Activated CD4-positive, alpha-beta T cell treated with anti-CD3 and anti-CD28 coated beads, Interleukin-2, amount 50 U/mL, for 24 hours (primary cell): Measurements from ENCODE around the gene PPP2R5A.
"Not testable (repeated sequence)": the region's sequence is repeated elsewhere in the genome, so short reads cannot be mapped to it uniquely, and the experiment has no call there.

ENCODE experiments used
- DNase-seq, 2 donors: peaks; one replicate each; pipeline ENCODE4 v3.0.0-alpha.2; 2020; ENCODE audit warnings: low read depth in 1 of 2, low spot score in 1 of 2

Gene PPP2R5A

GRCh38 chr1:212295579-212295978 is 10.4 kb downstream of the PPP2R5A start:
- DNase-seq: no peak

DNA sequence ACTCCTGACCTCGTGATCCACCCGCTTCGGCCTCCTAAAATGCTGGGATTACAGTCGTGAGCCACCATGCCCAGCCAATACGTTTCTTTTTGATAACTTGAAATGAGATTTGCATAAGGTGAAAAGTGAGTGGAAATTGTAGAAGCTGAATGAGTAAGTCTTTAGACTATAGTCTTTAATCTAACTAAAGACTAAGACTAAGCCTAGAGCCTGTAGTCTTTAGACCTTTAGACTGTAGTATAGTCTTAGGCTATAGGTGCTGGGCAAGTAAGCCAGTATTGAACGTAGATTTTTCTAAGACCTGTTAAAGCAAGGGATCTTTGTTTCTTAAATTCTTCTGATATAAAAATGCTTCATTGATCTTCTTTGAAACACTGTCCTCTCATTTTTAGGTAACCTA is 12.1 kb downstream of the PPP2R5A start:
- no peak for DNase-seq

GRCh38 chr1:212301580-212301979 is 16.4 kb downstream of the PPP2R5A start:
- DNase-seq: no peak

DNA sequence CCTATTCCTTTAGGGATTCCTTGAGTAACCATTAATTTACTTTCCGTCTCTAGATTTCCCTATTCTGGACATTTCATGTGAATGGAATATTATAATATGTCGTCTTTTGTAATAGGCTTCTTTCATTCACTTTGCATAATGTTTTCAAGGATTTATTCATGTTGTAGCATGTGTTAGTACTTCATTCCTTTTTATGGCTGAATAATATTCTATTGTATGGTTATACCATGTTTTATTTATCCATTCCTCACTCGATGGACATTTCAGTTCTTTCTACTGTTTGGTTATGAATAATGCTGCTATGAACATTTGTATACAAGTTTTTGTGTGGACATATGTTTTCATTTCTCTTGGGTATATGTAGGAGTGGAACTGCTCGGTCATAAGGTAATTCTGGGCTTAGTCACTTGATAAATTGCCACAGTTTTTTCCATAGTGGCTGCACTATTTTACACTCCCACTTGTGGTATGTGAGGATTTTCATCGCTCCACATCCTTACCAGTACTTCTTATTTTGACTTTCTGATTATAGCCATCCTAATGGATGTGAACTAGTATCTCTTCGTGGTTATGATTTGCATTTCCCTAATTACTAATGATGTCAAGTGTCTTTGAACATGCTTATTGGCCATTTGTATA is 17.7 kb downstream of the PPP2R5A start:
- DNase-seq: no peak

- no peak for DNase-seq
Observed at GRCh38 chr1:212305342-212305741, 20.1 kb downstream of the PPP2R5A start.

DNA sequence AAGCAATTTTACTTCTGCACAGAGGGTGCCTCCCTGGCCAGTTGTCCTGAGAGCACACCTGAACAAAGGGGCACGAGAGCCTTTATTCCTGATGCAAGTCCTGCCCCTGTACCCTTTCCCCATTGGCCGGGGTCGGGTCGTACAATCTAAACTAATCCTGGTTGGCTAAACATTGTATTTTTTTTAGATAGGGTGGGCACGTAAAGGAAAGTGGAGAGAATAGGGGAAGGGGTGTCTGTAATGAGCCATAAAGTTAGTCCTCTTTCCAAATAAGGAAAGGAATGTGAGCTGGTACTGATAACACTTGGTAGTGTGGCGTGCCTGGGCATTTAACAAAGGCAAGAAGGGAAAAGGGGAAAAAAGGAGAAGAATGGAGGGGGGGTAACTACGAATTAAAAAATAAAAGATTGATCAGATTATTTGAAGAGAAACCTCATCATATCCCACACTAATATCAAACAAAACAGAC is 20.8 kb downstream of the PPP2R5A start:
- not testable (repeated sequence) for DNase-seq

GRCh38 chr1:212309967-212310366 is 24.8 kb downstream of the PPP2R5A start:
- no peak for DNase-seq

- DNase-seq: no peak
Observed at GRCh38 chr1:212310383-212310782, 25.2 kb downstream of the PPP2R5A start.

- no peak for DNase-seq
Observed at GRCh38 chr1:212311836-212312497, 26.8 kb downstream of the PPP2R5A start.

- DNase-seq: no peak
Observed at GRCh38 chr1:212313616-212314015, 28.4 kb downstream of the PPP2R5A start.

DNA sequence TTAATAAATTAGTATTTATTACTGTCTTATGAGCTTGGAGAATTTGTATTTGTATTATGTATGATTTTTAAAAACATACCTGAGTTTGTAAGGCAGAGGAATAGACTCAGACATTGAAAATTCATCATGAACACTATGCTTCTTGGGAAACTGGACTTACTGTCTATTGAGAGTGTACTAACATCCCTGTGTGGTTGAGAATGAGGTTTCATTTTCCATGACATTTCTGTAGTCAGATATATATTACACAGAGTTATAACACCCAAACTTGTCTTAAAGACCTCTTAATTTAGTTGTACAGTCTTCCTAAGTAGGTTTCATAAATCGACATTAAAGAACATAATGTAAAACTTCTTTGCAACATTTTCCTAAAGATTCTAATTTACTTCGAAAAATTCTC is 30.0 kb downstream of the PPP2R5A start:
- no peak for DNase-seq

DNA sequence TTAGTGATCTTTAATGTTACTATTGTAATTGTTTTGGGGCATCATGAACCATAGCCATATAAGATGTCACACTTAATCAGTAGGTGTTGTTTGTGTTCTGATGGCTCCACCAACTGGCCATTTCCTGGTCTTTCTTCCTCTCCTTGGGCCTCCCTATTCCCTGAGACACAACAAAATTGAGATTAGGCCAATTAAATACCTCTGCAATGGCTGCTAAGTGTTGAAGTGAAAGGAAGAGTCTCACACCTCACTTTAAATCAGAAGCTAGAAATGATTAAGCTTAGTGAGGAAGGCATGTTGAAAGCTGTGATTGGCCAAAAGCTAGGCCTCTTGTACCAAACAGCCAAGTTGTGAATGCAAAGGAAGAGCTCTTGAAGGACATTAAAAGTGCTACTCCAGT is 30.7 kb downstream of the PPP2R5A start:
- no peak for DNase-seq

DNA sequence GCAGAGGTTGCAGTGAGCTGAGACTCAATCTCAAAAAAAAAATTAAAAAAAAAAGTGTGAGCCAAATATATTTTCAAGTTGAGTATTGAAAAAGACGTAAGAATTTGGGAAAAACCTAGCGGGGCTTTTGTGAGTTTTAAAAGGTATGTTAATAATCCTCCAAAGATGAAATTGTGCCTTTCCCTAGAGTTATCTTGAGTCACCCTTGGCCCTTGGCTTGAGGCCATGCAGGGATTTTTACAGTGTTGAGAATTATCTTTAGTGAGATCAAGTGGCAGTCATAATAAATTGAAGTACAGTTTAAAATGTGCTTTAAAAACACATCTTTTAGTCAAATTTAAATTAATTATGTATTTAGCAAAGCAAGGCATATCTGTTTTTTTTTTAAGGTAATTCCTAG is 32.7 kb downstream of the PPP2R5A start:
- no peak for DNase-seq

DNA sequence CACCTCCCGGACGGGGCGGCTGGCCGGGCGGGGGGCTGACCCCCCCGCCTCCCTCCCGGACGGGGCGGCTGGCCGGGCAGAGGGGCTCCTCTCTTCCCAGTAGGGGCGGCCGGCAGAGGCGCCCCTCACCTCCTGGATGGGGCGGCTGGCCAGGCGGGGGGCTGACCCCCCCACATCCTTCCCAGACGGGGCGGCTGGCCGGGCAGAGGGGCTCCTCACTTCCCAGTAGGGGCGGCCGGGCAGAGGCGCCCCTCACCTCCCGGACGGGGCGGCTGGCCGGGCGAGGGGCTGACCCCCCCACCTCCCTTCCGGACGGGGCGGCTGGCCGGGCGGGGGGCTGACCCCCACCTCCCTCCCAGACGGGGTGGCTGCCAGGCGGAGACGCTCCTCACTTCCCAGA is 35.8 kb downstream of the PPP2R5A start:
- DNase-seq: not testable (repeated sequence)

GRCh38 chr1:212323066-212323465 is 37.9 kb downstream of the PPP2R5A start:
- no peak for DNase-seq

DNA sequence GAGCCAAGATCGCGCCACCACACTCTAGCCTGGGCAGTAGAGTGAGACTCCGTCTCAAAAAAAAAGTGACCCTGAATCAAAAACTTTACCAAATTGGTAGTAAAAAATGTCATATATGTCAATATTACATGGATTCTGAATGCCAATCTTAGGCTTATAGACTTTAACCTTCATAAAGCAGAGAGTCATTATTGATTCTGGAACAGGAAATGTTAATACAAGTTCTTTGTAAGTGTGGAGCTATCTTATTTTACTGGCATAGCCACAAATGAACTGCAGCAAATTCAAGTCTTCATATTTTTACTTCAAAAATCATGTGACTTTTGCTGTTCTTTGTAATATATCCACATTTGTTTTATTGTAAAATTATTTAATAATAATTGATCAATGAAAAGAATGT is 41.3 kb downstream of the PPP2R5A start:
- no peak for DNase-seq

DNA sequence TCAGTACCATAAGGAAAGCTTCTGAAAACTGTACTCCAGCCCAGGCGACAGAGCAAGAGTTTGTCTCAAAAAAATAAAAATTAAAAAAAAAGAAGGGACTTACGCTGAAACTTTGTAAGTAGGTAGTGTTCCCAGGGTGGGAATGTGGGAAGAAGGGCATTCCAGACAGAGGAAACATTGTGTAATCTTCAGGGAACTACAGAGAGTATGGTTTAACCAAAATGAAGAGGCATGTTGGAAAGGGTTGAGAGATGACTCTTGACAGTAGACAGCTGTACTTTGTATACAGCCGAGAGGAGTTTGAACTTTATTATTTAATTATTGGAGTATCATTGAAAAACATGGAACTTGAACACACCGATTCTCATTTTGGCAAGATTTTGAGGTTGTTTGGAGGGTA is 43.0 kb downstream of the PPP2R5A start:
- no peak for DNase-seq

DNA sequence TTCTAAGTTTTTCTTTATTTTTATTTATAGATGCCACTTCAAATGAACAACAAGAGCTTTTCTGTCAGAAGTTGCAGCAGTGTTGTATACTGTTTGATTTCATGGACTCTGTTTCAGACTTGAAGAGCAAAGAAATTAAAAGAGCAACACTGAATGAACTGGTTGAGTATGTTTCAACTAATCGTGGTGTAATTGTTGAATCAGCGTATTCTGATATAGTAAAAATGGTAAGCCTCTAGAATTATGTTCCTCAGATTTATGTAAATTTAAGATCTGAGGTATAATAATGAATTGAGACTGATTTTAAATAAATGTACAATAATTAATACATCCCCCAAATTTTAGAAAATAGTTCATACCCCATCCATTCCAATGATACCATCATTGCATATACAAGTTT is 43.9 kb downstream of the PPP2R5A start:
- no peak for DNase-seq

GRCh38 chr1:212341090-212341489 is 55.9 kb downstream of the PPP2R5A start:
- DNase-seq: no peak

- no peak for DNase-seq
Observed at GRCh38 chr1:212344905-212345304, 59.7 kb downstream of the PPP2R5A start.

DNA sequence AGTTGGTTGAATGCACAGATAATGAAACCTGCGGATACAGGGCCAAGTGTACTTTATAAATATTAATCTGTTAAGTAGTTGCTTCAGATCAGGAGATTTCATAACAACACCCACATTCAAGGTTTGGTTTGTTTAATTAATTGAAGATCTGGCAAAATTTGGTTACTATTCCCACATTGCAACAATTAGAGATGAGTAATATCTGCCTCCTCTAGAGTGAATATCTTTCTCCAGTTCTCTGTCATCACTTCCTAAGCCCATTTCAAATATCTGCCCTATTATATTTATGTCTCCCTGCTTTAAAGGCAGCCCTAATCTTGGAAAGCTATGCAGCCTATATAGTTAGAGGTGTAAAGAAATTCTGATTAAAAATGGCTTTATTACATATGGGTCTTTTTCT is 61.4 kb downstream of the PPP2R5A start:
- no peak for DNase-seq

DNA sequence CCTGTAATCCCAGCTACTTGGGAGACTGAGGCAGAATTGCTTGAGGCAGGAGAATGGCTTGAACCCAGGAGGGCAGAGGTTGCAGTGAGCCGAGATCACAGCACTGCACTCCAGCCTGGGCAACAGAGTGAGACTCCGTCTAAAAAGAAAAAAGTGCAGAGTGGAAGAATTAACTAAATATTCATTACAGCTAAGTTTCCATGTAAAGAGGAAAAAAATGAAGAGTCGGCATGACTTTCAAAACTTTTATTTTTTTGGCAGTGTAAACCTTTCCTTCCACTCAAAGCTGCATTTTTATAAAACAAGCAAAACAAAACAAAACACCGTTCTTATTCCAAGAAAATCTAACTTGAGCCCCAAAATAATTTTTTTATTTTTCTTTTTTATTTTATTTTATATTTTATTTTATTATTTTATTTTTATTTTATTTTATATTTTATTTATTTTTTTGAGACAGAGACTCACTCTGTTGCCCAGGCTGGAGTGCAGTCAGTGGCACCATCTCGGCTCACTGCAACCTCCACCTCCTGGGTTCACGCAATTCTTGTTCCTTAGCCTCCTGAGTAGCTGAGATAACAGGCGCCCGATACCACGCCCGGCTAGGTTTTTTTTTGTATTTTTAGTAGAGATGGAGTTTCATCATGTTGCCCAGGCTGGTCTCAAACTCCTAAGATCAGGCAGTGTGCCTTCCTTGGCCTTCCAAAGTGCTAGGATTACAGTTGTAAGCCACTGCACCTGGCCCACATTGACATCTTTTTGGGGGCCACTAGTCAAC is 66.6 kb downstream of the PPP2R5A start:
- DNase-seq: no peak
